Measurements from ENCODE around the gene INPP4B. TPM values are rescaled to one million over a fixed set of nuclear protein-coding genes. Genes with fewer than 3 reads are reported as not detected.

The INPP4B gene
- total and polyA plus RNA-seq, 2 of the 4 experiments (the other 2 are of a cell fraction) = 1.8 to 14.0 TPM

GRCh38 chr4:142549726-142550463, 296.2 kb downstream of the INPP4B start:
- in situ Hi-C loops (cut with MboI; ENCODE audit: low sequenced_read_pairs) (no loop called here), dilution Hi-C loops (cut with HindIII; ENCODE audit: low sequenced_read_pairs, unreplicated experiment) (no loop called here), intact Hi-C loops (cut with micrococcal nuclease) (no loop called here)
- Histone ChIP-seq H2AFZ (replicated peaks; ENCODE audit: low read length, poor library complexity) (no peak overlapping the region), H3K9me1 (ENCODE audit: insufficient read depth, low read length) (no peaks in the 10 kb centered on the region), H4K20me1 (ENCODE audit: insufficient read depth, low read length) (no peaks in the 10 kb centered on the region), H2BK15ac (ENCODE audit: low read depth, low read length) (no peak overlapping the region), H2BK5ac (ENCODE audit: low read depth, low read length, poor library complexity, severe bottlenecking) (no peak overlapping the region), H4K91ac (ENCODE audit: insufficient read depth, low read depth, low read length) (no peak overlapping the region), H3K4me1 (ENCODE audit: control insufficient read depth, insufficient read depth, low read length) (peaks cover 7% of the 10 kb centered on the region; the same call in 1 of the 2 replicates), H2BK120ac (ENCODE audit: low read depth, low read length) (0 out of 2 replicates have a peak overlapping the region, but pooled peaks have one; percentile 11), H2BK20ac (ENCODE audit: low read depth, low read length) (no peak overlapping the region), H3K36me3 (ENCODE audit: control insufficient read depth, insufficient read depth, low read length) (no peaks in the 10 kb centered on the region), H3K14ac (replicated peaks; ENCODE audit: low read depth, low read length) (no peak overlapping the region), H2AK9ac (replicated peaks; ENCODE audit: low read depth, low read length, poor library complexity) (no peak overlapping the region), H2AK5ac (ENCODE audit: low read depth, low read length) (no peak overlapping the region), H4K5ac (ENCODE audit: low read depth, low read length) (no peak overlapping the region), H3K27ac (ENCODE audit: insufficient read depth, low read length) (no peak overlapping the region), H3K18ac (ENCODE audit: low read depth, low read length) (peak overlapping the region; percentile 41; the same call in 1 of the 2 replicates), H3K4ac (ENCODE audit: low read depth, low read length) (no peak overlapping the region), H3K23ac (ENCODE audit: low read depth, low read length) (no peak overlapping the region), H3K56ac (ENCODE audit: extremely low read depth, insufficient read depth, low read length) (no peak overlapping the region), H3K79me1 (ENCODE audit: low read depth in 1 of 2, low read length in 2 of 2) (no peaks in the 10 kb centered on the region), H3K4me3 (ENCODE audit: insufficient read depth, low read depth, low read length) (no peak overlapping the region), H3K9me3 (ENCODE audit: control insufficient read depth, insufficient read depth, low read length) (no peaks in the 10 kb centered on the region), H3K4me2 (ENCODE audit: low read depth, low read length) (no peak overlapping the region), H3K9ac (ENCODE audit: low read depth, low read length) (no peak overlapping the region), H4K8ac (ENCODE audit: low read depth in 2 of 2, low read length in 2 of 2) (peak overlapping the region in 1 of 2 experiments; percentile 25; a peak in 1 of 4 replicates), H3K27me3 (ENCODE audit: control insufficient read depth, insufficient read depth, low read length) (no peaks in the 10 kb centered on the region)
- TF ChIP-seq ELK1 (IDR thresholded peaks at IDR 0.05; ENCODE audit: borderline replicate concordance, low read depth, low read length) = no peak
- TF ChIP-seq MAFK (IDR thresholded peaks at IDR 0.05; ENCODE audit: low read depth, low read length) = no peak
- no peak for TF ChIP-seq NFE2L2 (IDR thresholded peaks at IDR 0.05; ENCODE audit: low read depth, low read length)
- POLR2A ChIA-PET (ENCODE audit: unreplicated experiment) = no interaction called here
- BruUV-seq (replicated peaks) = no TSS peak
- peak; percentile 81 for DNase-seq
- CTCF ChIA-PET = no interaction called here
- ATAC-seq (ENCODE audit: low read depth) = peak; percentile 77
- WGBS, 2 experiments (ENCODE audit: extremely low coverage in 2 of 2, insufficient read length in 1 of 2) = 13% methylated on average over 1 of the region's 1 CpG; no CpG with 5 or more reads in 1 of the 2 experiments
